Bronchial epithelial cell (primary cell): Measurements from ENCODE around the gene AIRE. TPM values are rescaled to one million over a fixed set of nuclear protein-coding genes. Genes with fewer than 3 reads are reported as not detected.

ENCODE experiments used
- DNase-seq: peaks from one replicate; pipeline ENCODE4 v3.0.0-alpha.2; 2010; ENCODE audit warnings: low read depth
- FAIRE-seq: peaks from 2 replicates; lab custom pipeline; 2011; peaks lifted over from hg19 to GRCh38; lab: Jason Lieb, UNC
- H3K27me3 ChIP-seq: 2 replicates; pipeline ENCODE4 v1.5.1; 2011; ENCODE audit warnings: low read length; ENCODE audit not compliant: control insufficient read depth, insufficient read depth
- H3K36me3 ChIP-seq: 2 replicates; pipeline ENCODE4 v1.5.1; 2011; ENCODE audit warnings: low read length; ENCODE audit not compliant: control insufficient read depth, insufficient read depth
- H3K4me3 ChIP-seq: 2 replicates; pipeline ENCODE4 v1.5.1; 2011; ENCODE audit warnings: mild to moderate bottlenecking, low read depth, low read length, control low read depth
- CTCF ChIP-seq: IDR thresholded peaks from 2 replicates; pipeline ENCODE4 v1.5.1; 2011; ENCODE audit warnings: mild to moderate bottlenecking, moderate library complexity, low read length, control low read depth, inconsistent platforms; ENCODE audit not compliant: insufficient read depth, severe bottlenecking
- total RNA-seq: library from RNA; depleted of rRNA; stranded (reverse); fragments of >200 nt; gene quantifications from 2 replicates; pipeline ENCODE4 v1.2.1, GENCODE V29; 2014

AIRE gene
- total RNA-seq, 1 donor from 2014 or later = not detected

GRCh38 chr21:44329971-44330681 lies 44.5 kb downstream of the AIRE start:
- Histone ChIP-seq H3K4me3 (no peak overlapping the region), H3K36me3 (peaks cover 3% of the 10 kb centered on the region), H3K27me3 (no peaks in the 10 kb centered on the region)
- no peak for TF ChIP-seq CTCF
- FAIRE-seq (no peak), DNase-seq (no peak)

GRCh38 chr21:44330698-44331097 lies 45.0 kb downstream of the AIRE start:
- Histone ChIP-seq H3K4me3 (no peak overlapping the region), H3K27me3 (no peaks in the 10 kb centered on the region), H3K36me3 (peaks cover 2% of the 10 kb centered on the region)
- FAIRE-seq (no peak), DNase-seq (no peak)
- TF ChIP-seq CTCF = no peak

- Histone ChIP-seq H3K4me3 (no peak overlapping the region), H3K36me3 (no peaks in the 10 kb centered on the region), H3K27me3 (no peaks in the 10 kb centered on the region)
- no peak for TF ChIP-seq CTCF
- FAIRE-seq (no peak), DNase-seq (no peak)
Measured at GRCh38 chr21:44331209-44331608, 45.5 kb downstream of the AIRE start.

- DNase-seq (no peak), FAIRE-seq (no peak)
- Histone ChIP-seq H3K36me3 (no peaks in the 10 kb centered on the region), H3K27me3 (no peaks in the 10 kb centered on the region), H3K4me3 (no peak overlapping the region)
- no peak for TF ChIP-seq CTCF
Measured at GRCh38 chr21:44331650-44332307, 46.1 kb downstream of the AIRE start.

- H3K4me3 ChIP-seq = no peak overlapping the region
Measured at GRCh38 chr21:44332383-44332782, 46.7 kb downstream of the AIRE start.

More at GRCh38 chr21:44332383-44332782, 46.7 kb downstream of the AIRE start:
- no peak for DNase-seq
- FAIRE-seq = no peak
- no peaks in the 10 kb centered on the region for H3K27me3 ChIP-seq
- TF ChIP-seq CTCF = no peak
- H3K36me3 ChIP-seq = no peaks in the 10 kb centered on the region
